NCI-H1105 treated with DMSO at 0.1 percent for 48 hours (cell line): ENCODE results near the gene BPIFB4.
A peak's percentile ranks its signal among the peaks of the same experiment; 100 is the strongest.
"Not testable (repeated sequence)": the region's sequence is repeated elsewhere in the genome, so short reads cannot be mapped to it uniquely, and the experiment has no call there.

ENCODE experiments used
- DNase-seq: peaks from one replicate; lab custom pipeline; 2025; lab: John Stamatoyannopoulos, UW

BPIFB4 gene

GRCh38 chr20:33086052-33086722, 6.7 kb downstream of the BPIFB4 start:
- no peak for DNase-seq

DNA sequence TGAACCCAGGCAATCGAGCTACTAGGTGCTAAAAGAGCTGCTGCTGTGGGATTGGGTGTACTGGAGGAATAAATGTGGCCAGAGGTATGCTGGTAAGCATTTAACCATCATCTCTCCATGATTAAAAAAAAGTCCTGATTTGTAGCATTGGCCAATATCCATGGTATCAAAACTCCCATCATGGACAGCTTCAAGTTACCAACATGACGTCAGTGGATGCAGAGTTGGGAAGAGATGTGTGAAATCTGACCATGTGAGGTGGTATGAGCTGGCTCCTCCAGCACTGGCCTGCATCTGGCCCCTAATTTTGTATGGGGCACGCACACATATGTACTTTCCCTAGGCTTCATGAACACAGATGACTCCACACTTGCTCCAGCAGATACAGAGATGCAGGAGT, 11.7 kb downstream of the BPIFB4 start:
- DNase-seq: no peak

- DNase-seq: no peak
Measured at GRCh38 chr20:33091693-33092092, 12.2 kb downstream of the BPIFB4 start.

GRCh38 chr20:33092361-33092760, 12.9 kb downstream of the BPIFB4 start:
- no peak for DNase-seq

GRCh38 chr20:33093074-33093473, 13.6 kb downstream of the BPIFB4 start:
- DNase-seq: no peak

- no peak for DNase-seq
Measured at GRCh38 chr20:33093582-33093981, 14.1 kb downstream of the BPIFB4 start.

DNA sequence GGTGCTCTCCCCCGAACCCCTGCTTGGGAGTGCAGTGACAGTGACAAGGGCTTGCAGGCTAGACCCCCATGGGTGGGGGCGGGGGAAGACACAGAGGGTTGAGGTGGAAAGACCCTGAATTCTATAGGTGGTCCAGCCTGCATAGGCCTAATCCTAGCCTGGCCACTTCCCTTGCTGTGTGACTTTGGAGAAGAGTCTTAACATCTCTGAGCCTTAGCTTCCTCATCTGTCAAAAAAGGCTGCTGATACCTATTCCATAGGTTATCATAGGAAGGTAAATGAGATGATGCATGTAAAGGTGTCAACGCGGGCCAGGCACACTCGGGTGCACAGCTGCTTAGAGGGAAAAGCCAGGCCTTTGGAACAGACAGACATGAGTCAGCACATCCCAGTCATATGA, 15.8 kb downstream of the BPIFB4 start:
- no peak for DNase-seq

- peak; percentile 74 for DNase-seq
Measured at GRCh38 chr20:33095902-33096584, 16.6 kb downstream of the BPIFB4 start.

- DNase-seq: no peak
Measured at GRCh38 chr20:33097001-33097400, 17.6 kb downstream of the BPIFB4 start.

DNA sequence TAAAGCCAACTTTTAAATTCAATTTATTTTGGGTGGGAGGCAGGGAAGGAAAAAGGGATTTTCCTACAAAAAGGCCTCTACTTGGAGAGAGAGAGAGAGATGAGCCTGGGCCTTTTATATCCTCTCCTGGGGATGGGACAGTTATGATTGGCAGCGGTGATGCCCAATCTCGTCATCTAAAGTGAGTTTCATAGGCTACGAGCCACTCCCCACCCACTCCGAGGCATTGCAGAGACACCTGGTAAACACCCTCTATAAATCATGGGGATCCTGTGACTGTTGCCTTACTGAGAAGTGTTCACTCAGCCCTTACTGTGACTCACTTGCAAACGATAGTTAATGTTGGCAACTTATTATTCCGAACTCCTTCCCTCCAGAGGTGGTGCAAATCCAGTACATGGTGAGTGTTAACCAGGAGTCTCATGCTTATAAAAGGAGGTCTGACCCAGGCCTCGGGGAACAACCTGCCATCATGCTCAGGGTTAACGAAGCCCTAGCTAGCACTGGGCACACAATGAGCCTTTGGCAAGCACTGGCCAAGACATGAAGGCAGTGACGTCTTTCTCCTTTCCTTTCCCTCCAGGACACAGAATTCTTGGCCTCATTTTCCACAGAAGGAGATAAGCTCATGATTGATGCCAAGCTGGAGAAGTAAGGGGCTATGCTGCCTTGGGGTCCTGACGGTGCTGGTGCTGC, 20.5 kb downstream of the BPIFB4 start:
- no peak for DNase-seq

- no peak for DNase-seq
Measured at GRCh38 chr20:33103556-33103955, 24.1 kb downstream of the BPIFB4 start.

- no peak for DNase-seq
Measured at GRCh38 chr20:33104336-33104735, 24.9 kb downstream of the BPIFB4 start.

DNA sequence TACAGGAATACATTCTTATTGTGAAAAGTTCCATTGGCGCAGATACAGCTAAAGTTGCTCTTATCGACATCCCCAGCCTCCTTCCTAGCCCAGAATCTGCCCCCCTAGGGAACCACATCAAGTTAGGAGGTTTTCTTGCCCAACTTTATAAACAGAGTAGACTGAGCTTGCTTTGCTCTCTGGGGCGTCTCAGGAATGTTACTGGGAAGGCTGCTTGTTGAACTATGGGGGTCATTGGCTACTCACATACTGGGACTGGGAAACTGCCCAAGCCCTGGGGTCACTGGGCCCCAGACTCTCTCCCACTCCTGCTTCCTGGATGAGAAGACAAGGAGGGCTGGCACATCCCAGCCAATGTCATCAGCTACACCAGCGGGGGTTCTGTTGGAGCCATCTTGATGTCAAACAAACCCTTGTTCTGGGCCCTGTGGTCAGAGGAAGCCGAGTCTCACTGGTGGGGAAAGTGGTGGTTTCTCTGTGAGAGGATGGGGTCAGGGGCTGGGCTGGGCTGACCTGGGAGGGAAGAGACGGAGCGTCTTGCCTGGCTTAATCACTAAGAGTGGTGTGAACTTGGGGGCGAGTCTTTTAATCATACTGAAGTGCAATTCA, 26.0 kb downstream of the BPIFB4 start:
- DNase-seq: no peak

GRCh38 chr20:33106058-33106620, 26.7 kb downstream of the BPIFB4 start:
- not testable (repeated sequence) for DNase-seq

GRCh38 chr20:33108661-33109060, 29.2 kb downstream of the BPIFB4 start:
- no peak for DNase-seq

DNA sequence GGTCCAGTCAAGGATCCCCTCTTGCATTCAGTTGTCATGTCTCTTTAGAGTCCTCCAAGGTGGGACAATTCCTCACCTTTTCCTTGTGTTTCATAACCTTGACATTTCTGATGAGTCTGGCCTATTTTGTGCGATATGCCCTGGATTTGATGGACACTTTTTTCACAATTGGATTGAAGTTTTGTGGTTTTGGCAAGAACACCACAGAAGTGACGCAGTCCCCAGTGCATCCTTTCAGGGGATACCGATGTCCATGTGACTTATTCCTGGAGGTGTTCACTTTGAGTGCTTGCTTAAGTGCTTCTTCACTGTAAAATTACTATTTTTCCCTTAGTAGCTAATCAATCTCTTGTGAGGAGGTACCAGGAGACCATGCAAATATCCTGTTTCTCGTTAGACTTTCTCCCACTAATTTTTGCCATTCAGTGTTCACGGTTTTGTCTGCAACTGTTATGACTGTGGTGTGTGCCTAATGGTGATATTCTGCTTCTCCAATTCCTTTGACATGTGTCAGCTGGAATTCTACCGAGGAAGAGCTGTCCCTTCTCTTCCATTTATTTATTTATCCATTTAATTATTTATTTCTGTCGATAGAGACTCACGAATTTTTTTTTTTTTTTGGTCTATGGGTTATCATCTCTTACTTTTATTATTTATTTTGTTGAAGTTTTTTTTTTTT, 30.8 kb downstream of the BPIFB4 start:
- no peak for DNase-seq

- DNase-seq: no peak
Measured at GRCh38 chr20:33111306-33111705, 31.9 kb downstream of the BPIFB4 start.

DNA sequence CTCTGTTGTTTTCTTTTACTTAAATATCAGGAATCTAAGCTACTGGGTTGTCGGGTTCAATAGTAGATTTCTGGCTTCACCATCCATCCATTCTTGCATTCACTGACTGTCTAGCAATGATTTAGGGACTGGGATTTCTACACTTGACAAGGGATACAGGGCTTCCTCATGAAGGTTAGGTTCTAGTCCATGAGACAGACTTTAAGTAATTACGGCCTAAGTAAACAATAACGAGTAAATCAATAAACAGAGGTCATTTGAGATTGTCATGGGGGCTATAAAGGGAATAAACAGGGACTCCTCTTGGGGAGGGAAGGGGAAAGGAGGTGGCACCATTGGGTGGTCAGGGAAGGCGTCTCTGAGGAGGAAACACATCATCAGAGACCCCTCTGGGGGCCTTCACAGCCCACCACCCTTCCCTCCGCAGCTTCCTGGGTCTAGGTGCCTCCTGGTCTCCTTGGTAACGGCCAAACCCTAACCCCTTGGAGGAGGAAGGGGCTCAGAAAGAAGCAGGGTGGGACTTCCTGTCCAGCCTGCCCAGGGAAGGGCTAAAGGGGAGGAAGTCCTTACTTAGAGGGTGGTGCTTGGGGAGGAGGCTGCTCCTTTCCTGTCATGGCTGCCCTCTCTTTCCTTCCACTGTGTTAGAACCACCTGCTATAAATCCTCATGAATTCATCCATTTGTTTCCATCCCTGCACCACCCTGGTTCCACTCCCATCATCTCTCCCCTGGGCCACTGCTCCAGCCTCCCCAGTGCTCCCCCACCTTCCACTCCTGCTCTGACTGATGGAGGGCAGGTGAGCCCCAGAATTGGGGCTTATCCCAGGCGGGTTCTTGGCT, 33.3 kb downstream of the BPIFB4 start:
- no peak for DNase-seq

DNA sequence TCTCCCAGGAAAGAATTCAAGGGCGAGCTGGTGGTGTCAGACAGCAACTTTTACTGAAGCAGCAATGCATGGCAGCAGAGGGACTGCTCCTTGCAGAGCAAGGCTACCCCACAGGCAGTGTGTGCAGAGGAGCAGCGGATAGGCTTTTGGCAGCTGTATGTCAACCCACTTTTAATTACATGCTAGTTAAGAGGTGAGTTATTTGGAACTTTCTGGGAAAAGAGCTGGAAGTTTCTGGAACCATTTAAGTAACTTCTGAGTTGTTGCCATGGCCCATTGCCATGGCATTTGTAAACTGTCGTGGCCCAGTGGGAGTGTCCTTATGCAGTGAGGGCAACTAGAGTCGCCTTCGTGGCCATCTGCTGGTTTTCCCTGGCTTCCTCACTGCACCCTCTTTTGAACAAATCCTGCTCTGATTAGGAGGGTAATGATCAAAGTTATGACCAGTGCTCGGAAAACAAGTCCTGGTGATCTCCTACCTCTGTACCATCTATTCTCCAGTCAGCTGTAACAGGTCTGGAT, 34.0 kb downstream of the BPIFB4 start:
- DNase-seq: no peak

- DNase-seq: not testable (repeated sequence)
Measured at GRCh38 chr20:33115501-33115900, 36.1 kb downstream of the BPIFB4 start.
